Gastrocnemius medialis (tissue), 4 donors: Measurements from ENCODE around the gene XRCC3. TPM values are rescaled to one million over a fixed set of nuclear protein-coding genes. Genes with fewer than 3 reads are reported as not detected.

Experiments
- ATAC-seq, 2 donors: fragments of 150-250 bp; one replicate each; pipeline ENCODE4 v1.9.1; 2016
- DNase-seq, 2 donors: peaks; one replicate each; pipeline ENCODE4 v3.0.0-alpha.2; 2019
- H3K27ac ChIP-seq, 4 donors: fragments of 200-600 bp; sonication (generic); 1 replicate in 1 of 4; 2 replicates in 3 of 4; pipeline ENCODE4 v1.5.1; 2016 to 2018; ENCODE audit warnings: mild to moderate bottlenecking in 2 of 4, moderate library complexity in 1 of 4
- H3K27me3 ChIP-seq, 3 donors: fragments of 200-600 bp; sonication (generic) in 2 of 3; 1 replicate in 1 of 3; 2 replicates in 2 of 3; pipeline versions ENCODE4 v1.5.1 to v1.6.0; 2016 to 2019; ENCODE audit warnings: mild to moderate bottlenecking in 1 of 3, moderate library complexity in 1 of 3
- H3K36me3 ChIP-seq, 2 donors: fragments of 200-600 bp; sonication (generic) in 1 of 2; one replicate each; pipeline ENCODE4 v1.5.1; 2017 to 2018
- H3K4me1 ChIP-seq, 2 donors: fragments of 200-600 bp; sonication (generic) in 1 of 2; one replicate each; pipeline ENCODE4 v1.5.1; 2016 to 2017; ENCODE audit warnings: mild to moderate bottlenecking in 2 of 2
- H3K4me3 ChIP-seq, 4 donors: fragments of 200-600 bp; sonication (generic) in 3 of 4; 1 replicate in 1 of 4; 2 replicates in 3 of 4; pipeline ENCODE4 v1.5.1; 2016 to 2019; ENCODE audit warnings: mild to moderate bottlenecking in 2 of 4
- H3K9me3 ChIP-seq, 3 donors: fragments of 200-600 bp; sonication (generic) in 2 of 3; 1 replicate in 1 of 3; 2 replicates in 2 of 3; pipeline ENCODE4 v1.5.1; 2016 to 2019
- POLR2A ChIP-seq, 2 donors: fragments of 450-650 bp; IDR thresholded peaks; one replicate each; pipeline ENCODE4 v1.6.1; 2017; ENCODE audit warnings: antibody characterized with exemption in 2 of 2, mild to moderate bottlenecking in 2 of 2, moderate library complexity in 2 of 2
- in situ Hi-C, 4 donors: fragments of 200-750 bp; cut with MboI; loops; one replicate each; pipeline versions ENCODE4 v1.15.0 to v1.8.0; 2017; ENCODE audit warnings: low sequenced_read_pairs in 4 of 4
- intact Hi-C: fragments of 100-400 bp; cut with DNase I; formaldehyde crosslinking; loops from one replicate; pipeline ENCODE4 v1.15.1; 2023; ENCODE audit warnings: low total_unique reads
- total RNA-seq, 4 donors: library from RNA; depleted of rRNA; stranded (reverse); fragments of >200 nt; gene quantifications; one replicate each; pipeline versions ENCODE4 v1.1.0 to v1.2.3, GENCODE V29; 2016
- TF ChIP-seq, protein P1 (sequence below), 5 experiments: fragments of 450-650 bp in 3 of 5; fragments of 200-600 bp in 2 of 5; sonication (generic) in 2 of 5; IDR thresholded peaks in 4 of 5; conservative IDR thresholded peaks in 1 of 5; 1 replicate in 4 of 5; 2 replicates in 1 of 5; pipeline ENCODE4 v1.5.1; 2016 to 2019; ENCODE audit warnings: antibody characterized with exemption in 5 of 5, mild to moderate bottlenecking in 3 of 5, moderate library complexity in 3 of 5

The XRCC3 gene
- total RNA-seq, 4 donors from 2014 or later = 1.3 to 26.5 (median 3.0) TPM

DNA sequence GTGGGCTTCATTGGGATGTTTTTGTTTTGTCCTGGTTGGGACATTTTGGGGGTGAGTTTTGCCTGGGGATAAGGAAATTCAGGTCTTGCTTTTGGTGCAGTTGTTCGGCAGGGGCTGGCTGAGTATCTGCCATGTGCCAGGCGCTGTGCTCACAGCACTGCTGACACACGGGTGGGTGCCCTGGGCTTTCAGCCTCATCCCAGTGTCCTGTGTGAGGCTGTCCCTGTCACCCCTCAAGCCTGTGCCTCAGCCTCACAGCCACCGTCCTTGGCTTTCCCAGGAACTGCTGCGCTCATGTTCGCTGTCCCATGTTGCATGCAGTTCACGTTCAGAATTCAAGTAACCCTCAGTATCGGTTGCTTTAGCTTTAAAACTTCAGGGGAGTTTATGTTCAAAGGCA, 24.9 kb downstream of the XRCC3 start:
- Histone ChIP-seq H3K27ac (no peak overlapping the region), H3K27me3 (no peaks in the 10 kb centered on the region), H3K4me3 (no peak overlapping the region), H3K36me3 (peaks cover 0 to 61% of the 10 kb centered on the region in 2 donors), H3K4me1 (peaks cover 16 to 38% of the 10 kb centered on the region in 2 donors), H3K9me3 (no peaks in the 10 kb centered on the region)
- ATAC-seq (no peak), DNase-seq (no peak)
- intact Hi-C loops (no loop called here), in situ Hi-C loops (no loop called here)
- TF ChIP-seq, protein P1, sequence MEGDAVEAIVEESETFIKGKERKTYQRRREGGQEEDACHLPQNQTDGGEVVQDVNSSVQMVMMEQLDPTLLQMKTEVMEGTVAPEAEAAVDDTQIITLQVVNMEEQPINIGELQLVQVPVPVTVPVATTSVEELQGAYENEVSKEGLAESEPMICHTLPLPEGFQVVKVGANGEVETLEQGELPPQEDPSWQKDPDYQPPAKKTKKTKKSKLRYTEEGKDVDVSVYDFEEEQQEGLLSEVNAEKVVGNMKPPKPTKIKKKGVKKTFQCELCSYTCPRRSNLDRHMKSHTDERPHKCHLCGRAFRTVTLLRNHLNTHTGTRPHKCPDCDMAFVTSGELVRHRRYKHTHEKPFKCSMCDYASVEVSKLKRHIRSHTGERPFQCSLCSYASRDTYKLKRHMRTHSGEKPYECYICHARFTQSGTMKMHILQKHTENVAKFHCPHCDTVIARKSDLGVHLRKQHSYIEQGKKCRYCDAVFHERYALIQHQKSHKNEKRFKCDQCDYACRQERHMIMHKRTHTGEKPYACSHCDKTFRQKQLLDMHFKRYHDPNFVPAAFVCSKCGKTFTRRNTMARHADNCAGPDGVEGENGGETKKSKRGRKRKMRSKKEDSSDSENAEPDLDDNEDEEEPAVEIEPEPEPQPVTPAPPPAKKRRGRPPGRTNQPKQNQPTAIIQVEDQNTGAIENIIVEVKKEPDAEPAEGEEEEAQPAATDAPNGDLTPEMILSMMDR (IDR thresholded peaks at IDR 0.05 in 4 of 5, conservative IDR thresholded peaks at IDR 0.05 in 1 of 5) = no peak
- TF ChIP-seq POLR2A (IDR thresholded peaks at IDR 0.05) = no peak

DNA sequence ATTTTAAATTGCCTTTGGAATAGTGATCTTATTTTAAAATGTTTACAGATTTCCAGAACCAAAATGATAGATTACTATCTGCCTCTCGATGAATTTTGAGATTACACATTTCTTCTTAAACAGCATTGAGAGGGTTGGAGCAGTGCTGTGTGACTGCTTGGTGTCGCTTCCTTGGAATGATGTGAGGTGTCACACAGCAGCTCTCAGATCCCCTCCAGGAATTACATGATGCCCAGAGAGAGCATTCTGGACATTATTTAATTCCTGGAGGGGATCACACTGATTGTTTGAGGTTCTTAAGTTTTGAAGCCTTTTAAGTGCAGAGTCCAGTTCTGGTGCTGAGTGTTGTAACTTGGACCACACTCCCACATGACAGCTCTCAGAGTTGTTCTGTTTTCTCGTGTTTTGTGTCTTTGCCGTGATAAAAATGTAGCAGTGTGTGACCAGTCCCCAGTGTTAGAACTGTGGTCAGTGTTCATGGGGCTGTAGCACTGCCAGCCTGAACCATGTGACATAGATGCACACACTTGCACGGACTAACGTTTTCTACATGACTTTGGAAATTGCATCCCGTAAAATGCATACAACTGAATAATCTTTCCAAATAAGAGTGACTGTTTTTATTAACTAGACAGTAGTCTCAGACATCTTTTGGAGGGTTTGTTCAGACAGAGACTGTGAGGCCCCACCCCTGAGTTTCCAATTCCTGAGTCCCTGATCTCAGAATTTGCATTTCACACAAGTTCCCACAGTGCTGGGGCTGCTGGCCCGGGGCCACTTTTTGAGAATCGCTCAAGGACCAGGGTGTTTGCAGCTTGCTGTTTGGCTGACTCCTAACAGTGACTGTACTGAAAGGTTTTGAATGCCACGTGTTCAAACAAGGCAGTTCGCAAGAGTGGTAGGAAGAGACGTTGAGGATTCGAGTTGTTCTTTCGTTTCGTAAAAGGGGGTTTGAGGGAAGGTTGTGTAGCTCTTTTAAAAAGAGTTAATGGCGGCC, 26.0 kb downstream of the XRCC3 start:
- H3K9me3 ChIP-seq = no peaks in the 10 kb centered on the region
- ATAC-seq = no peak
- in situ Hi-C loops = no loop called here
- peaks cover 0 to 54% of the 10 kb centered on the region in 2 donors for H3K36me3 ChIP-seq
- intact Hi-C loops = no loop called here
- TF ChIP-seq, protein P1 (IDR thresholded peaks at IDR 0.05 in 4 of 5, conservative IDR thresholded peaks at IDR 0.05 in 1 of 5) = no peak
- TF ChIP-seq POLR2A (IDR thresholded peaks at IDR 0.05) = no peak
- no peaks in the 10 kb centered on the region for H3K27me3 ChIP-seq
- peaks cover 26 to 42% of the 10 kb centered on the region in 2 donors for H3K4me1 ChIP-seq
- no peak overlapping the region for H3K27ac ChIP-seq
- no peak for DNase-seq
- H3K4me3 ChIP-seq = no peak overlapping the region

DNA sequence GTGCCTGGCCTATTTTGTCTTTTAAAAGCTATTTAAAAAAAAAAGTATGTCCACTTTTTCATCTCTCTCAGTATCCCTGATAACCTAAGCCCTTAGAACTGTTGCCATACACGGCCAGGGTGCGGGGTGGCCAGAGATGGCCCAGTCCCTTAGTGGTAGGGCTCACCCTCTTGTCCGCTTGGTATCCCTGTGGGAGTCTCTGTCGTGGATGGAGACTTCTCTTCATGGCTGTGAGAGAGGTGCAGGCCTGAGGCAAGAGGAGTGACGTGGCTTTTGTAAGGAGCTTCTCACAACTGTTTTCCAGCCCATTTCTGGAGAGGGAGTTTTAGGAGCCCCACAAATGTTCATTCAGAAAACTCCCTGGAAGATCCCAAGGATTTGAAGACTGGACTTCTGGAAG, 26.8 kb downstream of the XRCC3 start:
- no peaks in the 10 kb centered on the region for H3K9me3 ChIP-seq
- H3K36me3 ChIP-seq = peaks cover 0 to 49% of the 10 kb centered on the region in 2 donors
- TF ChIP-seq, protein P1 (IDR thresholded peaks at IDR 0.05 in 4 of 5, conservative IDR thresholded peaks at IDR 0.05 in 1 of 5) = no peak
- TF ChIP-seq POLR2A (IDR thresholded peaks at IDR 0.05) = no peak
- H3K4me1 ChIP-seq = peaks cover 28 to 48% of the 10 kb centered on the region in 2 donors
- in situ Hi-C loops (no loop called here), intact Hi-C loops (no loop called here)
- DNase-seq = no peak
- peak overlapping the region in 1 of 4 donors; percentile 23 for H3K27ac ChIP-seq
- H3K27me3 ChIP-seq = no peaks in the 10 kb centered on the region
- H3K4me3 ChIP-seq = no peak overlapping the region
- no peak for ATAC-seq

DNA sequence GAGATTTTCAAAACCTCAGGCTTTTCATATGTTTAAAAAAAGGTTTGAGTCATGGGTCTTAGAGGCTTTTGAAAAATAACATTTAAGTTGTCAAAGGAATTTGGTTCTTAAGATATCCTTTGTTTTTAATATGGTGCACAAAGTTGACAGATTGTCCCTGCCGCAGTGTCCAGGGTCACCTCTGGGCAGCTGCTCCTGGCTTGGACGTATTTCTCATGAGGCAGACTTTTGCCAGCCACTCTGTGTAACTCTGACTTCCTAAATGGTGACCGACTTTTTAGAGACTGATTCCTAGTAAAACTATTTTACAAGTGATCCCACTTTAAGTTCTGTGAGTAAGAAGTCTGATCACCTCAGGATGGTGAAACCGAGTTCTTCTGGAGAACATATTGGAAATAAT, 27.5 kb downstream of the XRCC3 start:
- peak overlapping the region; percentile 8 to 35 (median 18) for H3K27ac ChIP-seq
- no peaks in the 10 kb centered on the region for H3K9me3 ChIP-seq
- TF ChIP-seq POLR2A (IDR thresholded peaks at IDR 0.05) = no peak
- TF ChIP-seq, protein P1 (IDR thresholded peaks at IDR 0.05 in 4 of 5, conservative IDR thresholded peaks at IDR 0.05 in 1 of 5) = no peak
- ATAC-seq = peak in 1 of 2 donors; percentile 51
- peaks cover 25 to 43% of the 10 kb centered on the region in 2 donors for H3K4me1 ChIP-seq
- intact Hi-C loops (no loop called here), in situ Hi-C loops (no loop called here)
- H3K36me3 ChIP-seq = peaks cover 0 to 51% of the 10 kb centered on the region in 2 donors
- no peak for DNase-seq
- no peaks in the 10 kb centered on the region for H3K27me3 ChIP-seq
- H3K4me3 ChIP-seq = no peak overlapping the region
